HuH-7.5 (cell line): Measurements from ENCODE around the gene SLC29A2.

ENCODE experiments used
- DNase-seq: peaks from one replicate; pipeline ENCODE4 v3.0.0; 2011; ENCODE audit warnings: low spot score

Gene SLC29A2

GRCh38 chr11:66317723-66318599 is 53.6 kb downstream of the SLC29A2 start:
- DNase-seq = peak; percentile 99

DNA sequence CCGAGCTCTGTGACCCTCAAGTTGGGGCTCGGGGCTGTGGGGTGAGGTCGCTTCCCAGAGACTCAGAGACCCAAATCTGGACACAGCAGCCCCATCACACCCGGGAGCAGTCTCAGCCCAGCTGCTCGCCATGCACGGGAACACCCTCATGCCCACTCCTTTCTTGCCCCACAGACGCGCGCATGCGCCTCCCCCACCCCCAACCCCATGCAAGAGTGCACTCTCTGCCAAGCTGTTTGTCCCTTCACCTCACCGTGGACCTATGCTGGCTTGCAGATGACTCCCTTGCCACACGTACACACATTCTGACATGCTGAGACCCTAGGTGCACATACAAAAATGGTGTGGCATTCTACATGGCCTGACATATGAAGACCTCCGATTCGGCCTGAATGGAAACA is 54.2 kb downstream of the SLC29A2 start:
- DNase-seq = no peak

GRCh38 chr11:66316849-66317251 is 54.7 kb downstream of the SLC29A2 start, which contains the start of gene CD248:
TSS of gene CD248 (minus strand) at chr11:66317044. CDS start at chr11:66317027, 17 bp downstream.
- no peak for DNase-seq

DNA sequence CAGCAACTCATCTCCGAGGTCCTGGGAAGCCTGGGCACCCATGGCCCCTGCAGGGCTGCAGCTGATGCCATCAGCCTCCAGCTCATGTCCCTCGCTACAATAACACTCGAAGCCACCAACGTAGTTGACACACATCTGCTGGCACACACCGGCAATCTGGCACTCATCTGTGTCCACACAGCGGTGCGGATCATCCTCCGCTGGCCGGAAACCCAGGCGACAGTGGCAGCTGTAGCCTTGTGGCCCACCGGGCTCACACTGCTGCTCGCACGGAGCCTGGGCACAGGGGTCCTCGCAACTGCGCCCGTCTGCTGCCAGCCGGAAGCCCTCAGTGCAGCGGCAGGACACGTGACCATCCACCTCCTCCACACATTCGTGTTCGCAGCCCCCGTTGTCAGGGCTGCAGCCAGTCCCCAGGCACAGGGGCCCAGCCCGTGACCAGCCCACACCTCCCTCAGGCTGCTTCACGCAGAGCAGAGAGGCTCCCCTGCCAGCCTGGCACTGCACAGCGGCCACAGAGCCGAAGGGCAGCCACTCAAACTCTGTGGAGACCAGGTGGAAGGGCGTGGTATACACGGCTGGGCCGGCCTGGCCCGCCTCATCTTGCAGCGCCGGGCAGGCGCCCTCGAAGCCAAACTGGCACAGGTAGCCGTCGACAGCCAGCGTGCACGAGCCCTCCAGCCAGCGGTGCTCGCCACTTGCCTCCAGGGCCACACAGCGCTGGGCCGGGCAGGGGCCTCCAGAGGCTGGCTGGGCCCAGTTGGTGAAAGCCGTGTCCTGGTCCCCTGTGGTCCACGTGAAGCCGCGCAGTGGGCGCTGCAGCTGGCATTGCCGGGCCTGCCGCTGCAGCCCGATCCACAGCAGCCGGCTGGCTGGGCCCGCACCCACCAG is 55.4 kb downstream of the SLC29A2 start:
- DNase-seq = no peak

DNA sequence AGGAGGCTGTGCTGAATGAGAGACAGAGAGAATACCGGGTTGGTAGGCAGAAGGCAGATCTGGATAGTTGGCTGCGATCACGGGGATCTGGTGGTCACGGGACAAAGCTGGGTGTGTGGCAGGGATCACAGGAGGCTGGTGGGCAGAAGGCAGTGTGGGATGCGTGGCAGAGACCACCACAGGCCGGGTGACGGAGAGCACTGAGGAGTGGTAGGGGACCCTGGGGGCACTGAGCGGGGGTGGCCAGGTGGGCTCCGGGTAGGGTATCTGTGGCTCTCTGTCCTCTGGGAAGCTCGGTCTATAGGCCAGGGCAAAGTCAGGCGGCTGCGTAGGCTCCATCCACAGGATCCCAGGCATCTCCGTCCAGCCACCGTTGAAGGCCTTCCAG is 56.1 kb downstream of the SLC29A2 start:
- DNase-seq = no peak

DNA sequence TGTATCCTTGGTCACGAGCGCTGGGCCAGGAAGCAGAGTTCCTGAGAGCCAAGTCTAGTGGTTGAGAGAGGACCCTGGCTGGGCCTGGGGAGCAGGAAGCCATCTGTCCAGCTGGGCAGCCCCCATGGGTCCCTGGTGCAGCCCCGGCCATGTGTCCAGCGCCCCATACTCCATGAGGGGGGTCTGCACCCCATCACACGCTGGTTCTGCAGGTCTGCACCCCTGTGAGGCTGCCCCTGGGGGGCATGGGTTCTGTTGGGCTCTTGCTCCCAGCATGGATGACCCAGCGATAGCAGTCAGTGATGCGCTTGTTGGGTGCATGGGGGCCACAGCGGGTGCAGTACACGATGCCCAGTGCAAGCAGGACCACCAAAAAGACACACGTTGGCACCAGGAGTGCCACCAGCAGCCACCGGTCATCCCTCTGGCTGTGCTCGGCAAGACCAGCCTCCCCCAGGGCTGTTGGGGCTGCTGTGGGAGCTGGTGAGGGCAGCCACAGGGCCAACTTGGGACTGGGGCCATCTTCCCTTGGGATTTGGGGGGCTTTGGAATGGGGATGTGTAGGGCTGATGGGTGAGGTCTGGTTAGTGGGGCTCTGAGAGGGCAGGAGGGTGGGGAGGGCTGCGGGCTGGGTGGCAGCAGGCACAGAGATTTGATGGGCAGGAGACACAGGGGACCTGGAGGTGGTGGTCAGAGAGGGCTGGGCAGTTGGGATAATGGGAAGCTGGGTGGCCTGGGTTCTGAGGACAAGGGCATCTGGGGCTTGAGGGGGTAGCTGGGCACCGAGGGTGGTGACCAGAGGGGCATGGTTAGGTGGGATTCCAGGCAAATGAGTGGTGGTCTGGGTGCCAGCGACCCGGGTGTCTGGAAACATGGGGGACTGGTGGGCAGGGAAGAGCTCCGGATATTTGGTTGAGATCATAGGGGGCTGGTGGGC is 56.7 kb downstream of the SLC29A2 start:
- no peak for DNase-seq

- no peak for DNase-seq
Measured at GRCh38 chr11:66314186-66314501, 57.4 kb downstream of the SLC29A2 start.

GRCh38 chr11:66313321-66314185 is 58.0 kb downstream of the SLC29A2 start:
- no peak for DNase-seq

DNA sequence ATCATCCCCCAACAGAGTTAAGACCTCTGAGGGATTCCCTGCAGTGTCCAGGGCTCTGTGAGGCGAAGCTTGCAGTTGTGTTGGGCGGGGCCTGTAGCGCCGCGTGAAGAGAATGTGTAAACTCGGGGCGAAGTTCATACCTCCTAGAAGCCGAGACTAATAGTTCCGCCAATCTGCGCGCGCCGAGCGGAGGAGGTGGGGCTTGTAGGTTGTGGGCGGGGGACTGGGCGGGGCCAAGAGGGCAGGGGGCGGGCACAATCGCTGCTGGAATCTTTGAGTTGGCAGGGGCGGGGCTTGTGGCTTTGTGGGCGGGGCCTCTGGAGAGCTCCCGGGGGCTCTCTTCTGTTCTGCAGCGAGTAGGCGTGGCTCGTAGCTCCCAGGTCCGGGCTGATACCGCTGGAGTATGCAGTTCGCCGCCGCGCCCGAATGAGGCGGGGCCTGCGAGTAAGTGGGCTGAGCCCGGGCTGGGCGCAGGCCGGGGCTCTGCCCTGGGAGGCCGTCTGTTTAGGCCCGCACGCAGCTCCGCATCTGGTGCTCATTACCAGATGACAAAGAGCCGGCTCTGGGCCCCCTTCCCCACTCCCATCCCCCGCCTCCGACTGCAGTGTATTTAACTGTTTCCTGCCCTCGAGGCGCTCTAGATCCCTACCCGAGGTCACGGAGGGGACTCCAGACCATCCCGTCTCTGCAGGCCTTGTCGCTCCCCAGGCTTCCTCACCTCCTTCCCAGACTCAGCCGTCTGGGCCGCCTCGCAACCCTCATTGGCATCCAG is 58.8 kb downstream of the SLC29A2 start:
- peak; percentile 100 for DNase-seq
